Neural cell (in vitro differentiated cells): Measurements from ENCODE around the gene TMEM164.
A peak's percentile ranks its signal among the peaks of the same experiment; 100 is the strongest.

Source experiments
- CTCF ChIP-seq: fragments of 450-650 bp; IDR thresholded peaks from 2 replicates; pipeline ENCODE4 v1.5.1; 2014; ENCODE audit warnings: antibody characterized with exemption, mild to moderate bottlenecking, moderate library complexity; ENCODE audit not compliant: poor library complexity, severe bottlenecking
- EP300 ChIP-seq: fragments of 450-650 bp; conservative IDR thresholded peaks from 2 replicates; pipeline ENCODE4 v1.6.1; 2014; ENCODE audit warnings: antibody characterized with exemption, mild to moderate bottlenecking, moderate library complexity; ENCODE audit not compliant: poor library complexity, severe bottlenecking
- MXI1 ChIP-seq: fragments of 450-650 bp; conservative IDR thresholded peaks from 2 replicates; pipeline ENCODE4 v1.6.1; 2014; ENCODE audit warnings: antibody characterized with exemption, mild to moderate bottlenecking; ENCODE audit not compliant: poor library complexity, severe bottlenecking
- POLR2AphosphoS5 ChIP-seq: IDR thresholded peaks from 2 replicates; pipeline ENCODE4 v1.6.1; 2012
- REST ChIP-seq: IDR thresholded peaks from 2 replicates; pipeline ENCODE4 v1.6.1; 2012; ENCODE audit warnings: borderline replicate concordance
- TAF1 ChIP-seq: IDR thresholded peaks from 2 replicates; pipeline ENCODE4 v1.6.1; 2012; ENCODE audit warnings: low read depth

GRCh38 chrX:110032534-110033147 lies 29.7 kb downstream of the TMEM164 start:
- TF ChIP-seq MXI1 (no peak), CTCF (no peak), TAF1 (no peak), POLR2AphosphoS5 (peak; percentile 60), REST (peak; percentile 37), EP300 (peak; percentile 87)
